GM18867 (cell line): Measurements from ENCODE around the gene IZUMO1.

Source experiments
- ATAC-seq: cut with Tn5 transposase; IDR thresholded peaks from one replicate; pipeline ENCODE4 v1.9.1; 2021; ENCODE audit warnings: mild to moderate bottlenecking, moderate library complexity; ENCODE audit not compliant: unreplicated experiment

The IZUMO1 gene

GRCh38 chr19:48757741-48758144 lies 11.0 kb upstream of the IZUMO1 start:
- no peak for ATAC-seq

- ATAC-seq: no peak
Observed at GRCh38 chr19:48757089-48757675, 10.5 kb upstream of the IZUMO1 start.

- ATAC-seq: no peak
Observed at GRCh38 chr19:48756686-48757085, 10.0 kb upstream of the IZUMO1 start.

- no peak for ATAC-seq
Observed at GRCh38 chr19:48756212-48756611, 9.5 kb upstream of the IZUMO1 start.

- no peak for ATAC-seq
Observed at GRCh38 chr19:48755787-48756186, 9.1 kb upstream of the IZUMO1 start.

- ATAC-seq: no peak
Observed at GRCh38 chr19:48755084-48755641, 8.5 kb upstream of the IZUMO1 start, which contains the start of gene FGF21. TSS of gene FGF21 (plus strand) at chr19:48755524. CDS start at chr19:48756237, 713 bp downstream.

- ATAC-seq: no peak
Observed at GRCh38 chr19:48752496-48753365, 6.0 kb upstream of the IZUMO1 start, which contains the start of gene FUT1. TSS of gene FUT1 (minus strand) at chr19:48752641. CDS start at chr19:48751281, 1,360 bp downstream.

GRCh38 chr19:48751845-48752495 lies 5.3 kb upstream of the IZUMO1 start:
- ATAC-seq: no peak

- no peak for ATAC-seq
Observed at GRCh38 chr19:48750771-48751504, 4.2 kb upstream of the IZUMO1 start.

GRCh38 chr19:48750351-48750750 lies 3.6 kb upstream of the IZUMO1 start:
- ATAC-seq: no peak

GRCh38 chr19:48749571-48750198 lies 3.0 kb upstream of the IZUMO1 start:
- ATAC-seq: no peak

- ATAC-seq: no peak
Observed at GRCh38 chr19:48746110-48746509, 599 bp downstream of the IZUMO1 start.

GRCh38 chr19:48745208-48745995 lies 1.3 kb downstream of the IZUMO1 start:
- no peak for ATAC-seq

- ATAC-seq: no peak
Observed at GRCh38 chr19:48742096-48742495, 4.6 kb downstream of the IZUMO1 start.

GRCh38 chr19:48741129-48741999 lies 5.3 kb downstream of the IZUMO1 start:
- ATAC-seq: no peak

- ATAC-seq: no peak
Observed at GRCh38 chr19:48740164-48740972, 6.3 kb downstream of the IZUMO1 start, which contains the start of gene RASIP1. TSS of gene RASIP1 (minus strand) at chr19:48740610. CDS start at chr19:48740282, 328 bp downstream.

GRCh38 chr19:48739404-48740163 lies 7.1 kb downstream of the IZUMO1 start:
- ATAC-seq: no peak
